Ecto neural progenitor cell (in vitro differentiated cells): ENCODE measurements around the gene ZNF555.

Experiments used
- DNase-seq: peaks from one replicate; pipeline ENCODE4 v3.0.0-alpha.2; 2018; ENCODE audit warnings: low spot score

ZNF555 gene

DNA sequence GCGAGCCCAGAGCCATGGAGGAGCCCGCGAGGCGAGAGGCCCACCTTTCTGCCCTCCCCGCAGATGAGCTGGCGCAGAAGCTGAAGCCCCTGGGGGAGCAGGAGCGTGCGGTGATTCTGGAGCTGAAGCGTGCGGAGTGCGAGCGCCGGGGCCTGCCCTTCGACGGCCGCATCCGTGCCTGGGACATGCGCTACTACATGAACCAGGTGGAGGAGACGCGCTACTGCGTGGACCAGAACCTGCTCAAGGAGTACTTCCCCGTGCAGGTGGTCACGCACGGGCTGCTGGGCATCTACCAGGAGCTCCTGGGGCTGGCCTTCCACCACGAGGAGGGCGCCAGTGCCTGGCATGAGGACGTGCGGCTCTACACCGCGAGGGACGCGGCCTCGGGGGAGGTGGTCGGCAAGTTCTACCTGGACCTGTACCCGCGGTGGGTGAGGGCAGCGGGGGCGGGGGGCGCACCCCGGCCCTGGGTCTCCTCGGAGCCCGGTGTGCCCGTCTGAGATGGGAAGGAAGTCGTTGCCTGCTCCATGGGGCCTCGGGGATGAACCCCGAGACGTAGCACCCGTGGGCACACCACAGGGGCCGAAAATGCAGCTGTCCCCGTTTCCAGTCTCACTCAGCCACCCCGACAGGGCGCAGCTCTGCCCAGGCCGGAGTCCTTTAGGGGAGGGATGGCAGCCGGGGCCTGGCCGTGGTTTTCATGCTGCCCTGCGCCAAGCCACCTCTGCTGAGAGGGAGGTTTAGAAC lies 33.7 kb upstream of the ZNF555 start:
- no peak for DNase-seq

DNA sequence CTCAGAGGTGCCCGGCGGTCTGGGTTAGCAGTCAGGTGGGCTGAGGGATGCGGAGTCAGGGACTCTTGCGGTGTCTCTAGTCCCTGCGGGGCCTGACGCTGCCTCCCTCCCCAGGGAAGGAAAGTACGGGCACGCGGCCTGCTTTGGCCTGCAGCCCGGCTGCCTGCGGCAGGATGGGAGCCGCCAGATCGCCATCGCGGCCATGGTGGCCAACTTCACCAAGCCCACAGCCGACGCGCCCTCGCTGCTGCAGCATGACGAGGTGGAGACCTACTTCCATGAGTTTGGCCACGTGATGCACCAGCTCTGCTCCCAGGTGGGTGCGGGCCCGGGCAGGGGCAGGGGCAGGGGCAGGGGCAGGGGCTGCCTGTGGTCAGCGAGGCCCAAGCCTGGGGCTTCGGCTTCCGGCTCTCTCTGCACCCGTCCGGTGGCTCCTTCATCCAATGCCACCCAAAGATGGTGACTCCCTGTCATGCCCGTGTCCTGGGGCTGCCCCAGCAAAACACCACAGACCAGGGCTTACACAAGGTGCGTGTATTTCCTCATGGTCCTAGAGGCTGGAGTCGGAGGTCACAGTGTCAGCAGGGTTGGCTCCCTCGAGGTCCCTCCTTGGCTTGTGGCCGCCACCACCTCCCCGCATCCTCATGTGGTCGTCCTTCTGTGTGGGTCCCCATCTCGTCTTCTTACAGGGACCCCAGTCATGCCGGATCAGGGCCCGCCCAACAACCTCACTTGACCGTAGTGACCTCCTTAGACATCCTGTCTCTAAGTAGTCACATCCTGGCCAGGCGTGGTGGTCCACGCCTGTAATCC lies 32.9 kb upstream of the ZNF555 start:
- no peak for DNase-seq

DNA sequence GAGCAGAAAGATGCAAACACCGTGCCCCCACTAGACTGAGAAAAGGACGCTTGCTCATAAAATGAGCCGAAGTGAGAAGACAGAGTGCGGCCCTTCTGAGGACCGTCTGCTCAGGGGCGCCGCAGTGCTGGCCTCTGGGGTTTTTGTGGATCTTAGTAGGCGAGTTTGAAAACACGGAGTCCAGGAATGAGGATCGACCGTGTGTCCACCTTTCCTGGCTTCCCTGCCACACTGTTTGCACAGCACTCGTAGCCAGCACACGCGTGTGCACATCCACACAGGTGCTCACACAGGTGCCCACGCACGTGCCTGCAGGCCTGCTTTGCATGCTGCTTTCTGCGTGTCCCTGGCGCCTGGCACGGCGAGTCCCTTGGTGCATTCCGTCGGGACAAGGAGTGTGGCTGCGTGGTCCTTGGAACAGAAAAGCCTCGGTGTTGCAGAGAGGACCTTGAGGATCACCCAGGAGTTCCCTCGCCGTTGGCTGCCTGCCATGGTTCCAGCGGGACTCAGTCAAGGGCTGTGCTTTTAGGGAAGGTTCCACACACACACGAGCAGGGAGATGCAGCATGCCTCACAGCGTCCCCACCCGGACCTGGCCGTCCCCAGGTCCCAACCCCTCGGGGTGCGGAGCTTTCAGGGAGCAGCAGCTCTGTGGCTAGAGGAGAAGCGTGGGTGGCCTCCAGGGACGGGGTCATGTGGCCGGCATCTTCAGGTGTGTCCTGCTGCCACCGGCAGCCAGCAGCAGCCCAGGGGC lies 31.7 kb upstream of the ZNF555 start:
- no peak for DNase-seq

DNA sequence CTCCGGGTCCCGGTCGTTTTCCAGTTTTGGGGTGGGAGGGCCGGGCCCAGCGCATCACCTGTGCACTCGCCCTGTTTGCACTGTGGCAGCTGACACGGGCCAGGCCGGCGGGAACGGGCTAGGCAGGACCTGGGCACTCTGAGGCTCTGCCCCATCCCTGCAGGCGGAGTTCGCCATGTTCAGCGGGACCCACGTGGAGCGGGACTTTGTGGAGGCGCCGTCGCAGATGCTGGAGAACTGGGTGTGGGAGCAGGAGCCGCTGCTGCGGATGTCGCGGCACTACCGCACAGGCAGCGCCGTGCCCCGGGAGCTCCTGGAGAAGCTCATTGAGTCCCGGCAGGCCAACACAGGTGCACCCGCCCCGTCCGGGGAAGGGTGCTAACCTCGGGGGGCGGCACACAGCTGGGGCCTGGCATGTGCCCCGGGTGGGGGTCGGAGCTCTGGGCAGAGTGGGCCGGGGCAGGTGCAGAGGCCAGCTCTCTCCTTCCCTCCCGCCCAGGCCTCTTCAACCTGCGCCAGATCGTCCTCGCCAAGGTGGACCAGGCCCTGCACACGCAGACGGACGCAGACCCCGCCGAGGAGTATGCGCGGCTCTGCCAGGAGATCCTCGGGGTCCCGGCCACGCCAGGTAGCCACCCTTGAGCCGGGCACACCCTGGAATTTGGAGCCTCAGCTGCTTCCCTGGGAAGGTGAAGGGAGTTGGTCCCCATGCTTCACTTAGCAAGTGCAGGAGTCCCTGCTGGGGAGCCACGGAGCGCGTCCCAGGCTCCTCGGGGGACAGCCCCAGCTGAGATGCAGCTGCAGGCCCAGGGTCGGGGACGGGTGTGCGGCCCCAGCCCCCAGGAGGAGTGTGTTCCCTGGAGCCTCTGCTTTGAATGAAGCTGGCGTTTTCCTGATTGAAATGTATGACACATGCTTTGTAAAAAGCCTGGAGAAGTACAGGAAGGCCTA lies 30.9 kb upstream of the ZNF555 start:
- no peak for DNase-seq

DNA sequence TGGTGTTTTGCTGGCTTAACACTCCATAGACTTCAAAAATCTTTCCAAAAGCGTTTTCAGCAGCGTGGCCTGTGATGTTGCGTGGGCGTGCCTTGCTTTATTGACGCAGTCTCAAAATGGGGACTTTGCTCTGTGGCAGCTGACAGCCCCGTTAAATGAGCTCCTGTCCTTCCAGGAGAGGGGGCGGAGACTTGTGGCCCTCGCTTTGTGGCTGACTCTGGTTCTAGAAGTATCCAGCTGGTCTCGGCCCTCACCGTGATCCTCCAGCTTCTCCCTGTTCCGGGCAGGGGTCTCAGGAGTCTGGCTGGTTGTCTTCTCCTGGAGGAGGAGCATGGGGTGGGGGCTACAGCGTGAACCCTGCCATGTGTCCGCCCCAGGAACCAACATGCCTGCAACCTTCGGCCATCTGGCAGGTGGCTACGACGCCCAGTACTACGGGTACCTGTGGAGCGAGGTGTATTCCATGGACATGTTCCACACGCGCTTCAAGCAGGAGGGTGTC lies 30.0 kb upstream of the ZNF555 start:
- DNase-seq: no peak

DNA sequence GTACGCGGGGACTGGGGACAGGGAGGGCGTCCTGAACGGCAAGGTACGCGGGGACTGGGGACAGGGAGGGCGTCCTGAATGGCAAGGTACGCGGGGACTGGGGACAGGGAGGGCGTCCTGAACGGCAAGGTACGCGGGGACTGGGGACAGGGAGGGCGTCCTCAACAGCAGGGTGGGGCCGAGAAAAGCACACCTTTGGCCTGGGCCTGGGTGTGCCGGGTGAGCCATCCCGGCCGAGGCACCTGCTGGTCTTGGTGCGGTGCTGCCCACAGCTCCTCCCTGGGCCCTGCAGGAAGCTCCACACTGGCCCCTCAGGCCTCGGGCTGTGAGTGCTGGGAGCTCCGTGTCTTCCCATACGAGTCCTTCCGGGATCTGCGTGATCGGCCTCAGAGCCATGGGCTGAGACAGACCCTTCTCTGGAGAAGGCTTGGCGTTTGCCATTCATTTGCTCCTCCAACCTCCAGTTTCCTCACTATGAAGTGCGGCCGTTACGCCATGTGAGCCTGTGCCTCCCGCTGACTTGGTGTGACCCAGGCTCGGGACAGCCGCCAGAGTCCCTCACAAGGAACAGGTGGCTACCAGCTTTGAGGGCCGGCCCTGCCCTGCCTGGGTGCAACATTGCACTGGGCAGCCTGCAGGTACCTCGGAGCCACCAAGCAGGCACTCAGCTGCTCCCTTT lies 29.4 kb upstream of the ZNF555 start:
- DNase-seq: no peak

DNA sequence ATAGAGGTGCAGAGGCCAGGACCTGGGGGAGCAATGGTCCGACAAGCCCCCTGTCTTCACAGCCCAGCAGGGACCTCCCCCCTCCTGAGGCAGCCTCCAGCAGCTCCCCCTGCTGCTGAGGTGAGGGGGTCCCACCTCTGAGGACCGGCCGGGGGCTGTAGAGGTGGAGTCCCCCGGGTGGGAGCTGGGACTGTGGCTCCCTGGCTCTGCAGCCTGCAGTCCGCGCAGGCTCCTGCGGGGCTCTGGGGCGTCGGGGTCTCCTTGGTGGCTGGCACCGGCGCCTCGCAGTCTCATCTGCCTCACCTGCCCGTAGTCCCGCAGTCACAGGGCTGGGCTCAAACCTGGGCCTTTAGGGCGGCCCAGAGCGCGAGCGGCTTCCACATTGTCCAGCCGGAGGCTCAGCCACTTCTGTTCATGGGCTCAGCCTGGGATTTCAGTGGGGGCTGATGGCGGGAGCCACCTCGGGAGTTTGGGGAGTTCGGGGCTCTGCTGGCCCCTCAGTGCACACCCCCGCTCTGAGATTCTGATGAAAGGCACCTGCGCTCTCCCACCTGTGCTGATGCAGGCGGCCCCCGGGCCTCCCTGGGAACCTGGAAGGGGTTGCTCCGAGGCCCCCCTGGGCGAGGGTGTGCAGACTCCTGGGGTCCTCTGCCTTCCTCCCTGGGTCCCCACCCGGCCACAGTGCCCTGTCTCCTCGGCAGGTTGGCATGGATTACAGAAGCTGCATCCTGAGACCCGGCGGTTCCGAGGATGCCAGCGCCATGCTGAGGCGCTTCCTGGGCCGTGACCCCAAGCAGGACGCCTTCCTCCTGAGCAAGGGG lies 28.7 kb upstream of the ZNF555 start:
- no peak for DNase-seq

DNA sequence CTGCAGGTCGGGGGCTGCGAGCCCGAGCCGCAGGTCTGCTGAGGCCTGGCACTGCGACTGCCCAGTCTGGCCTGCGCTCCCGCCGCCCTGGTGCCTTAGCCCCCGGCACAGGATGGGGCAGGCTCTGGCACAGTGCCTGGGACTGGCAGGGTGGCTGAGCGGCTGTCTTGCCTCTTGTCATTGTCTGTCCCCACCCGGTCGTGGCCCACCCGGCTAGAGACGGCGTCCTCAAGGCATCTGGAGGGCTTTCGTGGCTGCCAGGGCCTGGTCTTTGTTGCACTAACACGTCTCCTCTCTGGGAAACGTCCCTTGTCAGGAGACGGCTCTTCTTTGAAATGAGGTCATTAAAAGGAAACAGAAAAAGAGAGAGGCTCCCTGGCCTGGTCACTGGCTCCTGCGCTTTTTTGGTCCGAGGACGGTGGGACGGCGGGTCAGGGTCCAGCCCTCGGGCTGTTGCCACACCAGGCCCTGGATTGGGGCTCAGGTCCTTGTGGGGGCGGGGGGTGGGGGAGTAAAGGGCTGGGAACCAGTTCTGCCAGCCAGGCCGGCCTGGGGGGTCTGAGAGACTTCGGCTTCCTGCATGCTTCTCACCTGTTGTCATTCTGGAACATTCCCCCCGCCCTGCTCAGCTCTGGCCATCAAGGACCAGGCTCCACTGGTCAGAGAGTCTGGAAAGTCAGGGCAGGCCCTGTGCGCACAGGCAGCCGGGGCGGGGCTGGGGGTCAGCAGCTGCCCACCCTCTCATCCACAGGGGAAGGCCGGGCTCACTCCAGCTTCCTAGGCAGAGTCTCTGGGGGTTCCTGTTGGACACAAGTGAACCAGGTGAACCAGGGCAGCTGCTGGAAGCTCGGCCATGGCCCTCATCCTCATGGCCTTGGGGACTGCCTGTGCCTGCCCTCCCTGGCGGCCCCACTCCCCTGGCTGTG lies 27.8 kb upstream of the ZNF555 start:
- DNase-seq: no peak

DNA sequence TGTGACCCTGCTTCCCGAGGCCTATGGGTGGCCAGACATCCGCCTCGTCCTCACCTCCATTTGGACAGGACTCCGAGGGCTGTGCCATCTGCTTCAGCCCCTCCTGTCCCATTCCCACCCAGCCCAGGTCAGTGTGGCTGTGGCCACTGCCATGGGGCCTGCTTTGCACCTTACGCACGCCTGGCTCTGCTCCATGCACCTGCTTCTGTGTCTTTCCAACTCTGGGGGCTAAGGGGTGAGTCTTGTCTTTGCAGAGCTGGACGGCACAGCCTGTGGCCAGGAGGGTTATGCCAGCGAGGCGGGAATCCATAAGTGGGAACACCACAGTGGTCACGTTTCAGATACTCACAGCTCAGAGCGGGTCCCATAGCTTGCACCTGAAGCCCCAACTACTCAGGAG lies 26.8 kb upstream of the ZNF555 start:
- no peak for DNase-seq

DNA sequence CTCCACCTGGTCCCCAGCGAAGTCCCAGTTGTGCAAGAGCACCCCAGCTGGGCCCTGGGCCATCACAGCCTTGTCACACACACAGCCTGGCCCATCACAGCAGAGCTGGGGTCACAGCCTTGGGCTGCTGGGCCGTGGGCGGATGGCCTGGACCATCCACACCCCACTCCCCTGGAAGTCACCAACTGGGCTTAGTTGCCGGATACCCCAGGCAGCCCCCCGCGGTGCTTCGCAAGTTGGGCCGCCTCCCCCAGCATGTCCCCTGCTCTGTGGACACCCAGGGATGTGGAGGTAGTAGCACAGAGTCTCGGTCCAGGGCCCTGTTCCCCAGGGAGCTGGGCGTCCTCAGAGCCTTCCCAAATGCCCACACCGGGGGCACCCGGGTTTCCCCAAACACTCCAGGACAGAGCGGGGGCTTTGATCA lies 26.1 kb upstream of the ZNF555 start:
- no peak for DNase-seq

DNA sequence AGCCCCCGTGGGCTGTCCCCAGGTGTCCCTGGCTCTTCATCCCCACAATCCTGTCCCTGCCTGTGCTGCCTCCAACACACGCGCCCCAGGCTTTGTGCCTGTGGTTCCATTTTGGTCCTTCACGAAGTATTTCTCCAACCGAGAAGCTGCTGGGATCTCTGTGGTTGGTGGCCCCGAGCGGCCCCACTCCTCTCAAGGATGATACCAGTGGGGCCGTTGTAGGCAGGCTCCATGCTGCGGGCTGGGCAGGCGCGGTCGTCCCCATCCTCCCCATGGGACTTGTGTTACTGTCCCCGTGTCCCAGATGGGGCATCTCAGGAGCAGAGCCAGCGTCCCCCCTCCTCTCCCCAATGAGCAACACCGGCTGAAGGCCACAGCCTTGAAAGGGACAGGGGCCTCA lies 25.4 kb upstream of the ZNF555 start:
- DNase-seq: no peak

DNA sequence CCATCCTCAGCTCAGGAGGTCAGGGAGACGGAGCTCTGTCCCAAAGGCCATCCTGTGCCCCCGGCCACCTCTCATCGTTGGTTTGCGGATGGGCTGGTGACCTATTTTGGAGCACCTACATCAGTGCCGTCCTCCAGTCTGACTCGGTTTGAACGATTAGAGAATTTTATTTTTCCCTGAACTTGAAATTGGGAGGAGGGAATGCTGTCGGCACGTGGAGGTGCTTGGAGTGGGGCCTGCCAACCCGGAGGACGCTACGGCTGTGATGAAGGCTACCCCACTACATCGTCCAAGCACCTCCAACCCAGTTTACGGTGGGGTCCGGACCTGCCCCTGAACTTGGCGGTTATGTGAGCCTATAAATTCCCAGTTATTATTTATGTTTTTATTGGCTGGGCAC lies 24.6 kb upstream of the ZNF555 start:
- no peak for DNase-seq

DNA sequence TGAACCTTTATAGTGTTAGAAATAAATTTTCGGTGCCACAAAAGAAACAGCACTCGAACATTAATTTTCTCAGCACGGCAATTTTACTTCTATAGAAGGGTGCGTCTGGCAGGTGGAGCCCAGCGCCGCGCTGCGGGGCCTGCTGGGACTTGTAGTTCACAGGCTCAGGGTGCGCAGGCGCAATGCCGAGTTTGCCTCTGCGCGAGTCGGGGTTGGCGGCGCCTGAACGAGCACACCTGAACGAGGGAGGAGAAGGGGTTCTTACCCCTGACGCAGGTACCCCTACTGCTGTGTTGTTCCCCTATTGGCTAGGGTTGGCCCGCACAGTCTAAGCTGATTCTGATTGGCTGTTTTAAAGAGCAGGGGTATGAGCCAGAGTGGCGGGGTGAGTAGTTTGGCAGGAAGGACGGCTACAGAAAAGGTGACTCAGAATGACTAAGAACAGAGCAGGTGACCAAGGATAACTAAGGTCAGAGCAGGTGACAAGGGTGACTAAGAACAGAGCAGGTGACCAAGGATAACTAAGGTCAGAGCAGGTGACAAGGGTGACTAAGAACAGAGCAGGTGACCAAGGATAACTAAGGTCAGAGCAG lies 23.9 kb upstream of the ZNF555 start:
- DNase-seq: peak; percentile 74

DNA sequence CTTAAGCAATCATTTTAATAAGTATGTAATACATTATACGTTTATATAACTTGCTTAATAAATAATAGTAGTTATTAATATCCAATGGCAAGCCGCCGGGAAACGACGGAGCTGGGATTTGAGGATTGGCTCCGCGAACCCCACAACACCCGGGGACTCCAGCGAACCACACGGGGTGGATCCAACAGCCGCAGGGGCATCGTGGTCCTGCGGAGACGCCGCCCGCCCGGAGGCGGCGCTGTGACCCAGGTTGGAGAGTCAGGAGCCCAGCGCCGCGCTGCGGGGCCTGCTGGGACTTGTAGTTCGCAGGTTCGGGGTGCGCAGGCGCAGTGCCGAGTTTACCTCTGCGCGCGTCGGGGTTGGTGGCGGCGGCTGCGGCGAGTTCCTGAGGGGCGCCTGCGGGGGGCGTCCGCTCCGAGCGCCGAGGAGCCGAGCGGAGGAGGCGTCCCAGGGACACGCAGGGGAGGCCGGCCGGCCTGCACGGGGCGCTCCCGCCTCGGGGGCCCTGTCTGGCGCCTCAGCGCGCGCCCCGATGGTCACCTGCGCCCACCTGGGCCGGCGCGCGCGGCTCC lies 21.6 kb upstream of the ZNF555 start, which contains the start of gene ZNF554:
Gene ZNF554, plus strand, starts transcription at position 329 of the 572 bp plus-strand sequence. Its CDS starts 204 bp downstream, at position 533.
- DNase-seq: peak; percentile 99

DNA sequence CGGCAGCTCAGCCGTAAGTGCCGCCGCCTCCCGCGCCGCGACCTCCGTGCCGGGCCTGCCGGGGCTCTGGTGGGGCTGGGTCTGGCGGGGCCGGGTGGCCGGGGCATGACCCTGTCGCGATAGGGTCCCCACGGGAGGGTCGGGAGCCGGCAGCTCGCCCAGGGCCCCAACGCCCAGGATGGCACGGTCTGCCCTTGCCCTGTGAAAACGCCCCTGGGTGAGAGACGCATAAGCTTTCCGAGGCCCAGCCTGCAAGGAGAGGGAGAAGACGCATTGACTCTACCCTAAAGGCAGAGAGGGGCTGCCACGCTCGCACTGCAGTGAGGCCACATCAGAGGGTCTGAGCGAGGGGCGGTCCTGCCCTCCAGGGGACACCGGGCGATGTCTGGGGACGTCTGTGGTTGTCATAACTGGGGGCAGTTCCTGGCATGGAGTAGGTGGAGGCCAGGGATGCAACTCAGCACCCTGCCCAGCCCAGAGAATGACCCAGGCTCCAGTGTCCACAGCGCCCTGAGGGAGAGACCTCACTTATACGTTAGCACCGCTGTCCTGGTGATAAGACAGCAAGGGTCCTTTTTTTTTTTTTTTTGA lies 21.1 kb upstream of the ZNF555 start:
- no peak for DNase-seq

DNA sequence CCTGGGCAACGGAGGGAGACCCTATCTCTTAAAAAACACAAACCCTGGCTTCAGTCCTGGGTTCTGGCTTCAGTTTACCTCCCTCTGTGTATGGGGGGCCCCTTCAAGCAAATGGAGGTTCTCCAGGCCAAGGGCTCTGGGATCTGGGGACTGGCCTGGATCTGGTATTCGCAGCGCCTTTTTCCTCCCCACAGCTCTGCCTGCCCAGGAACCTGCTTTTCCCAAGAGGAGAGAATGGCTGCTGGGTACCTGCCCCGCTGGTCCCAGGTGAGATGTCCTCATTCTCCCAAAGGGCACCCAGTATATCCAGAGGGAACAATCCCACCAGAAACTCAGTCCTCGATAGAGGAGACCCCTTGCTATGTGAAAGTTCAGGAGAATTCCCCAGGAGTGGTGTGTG lies 18.4 kb upstream of the ZNF555 start:
- DNase-seq: no peak

DNA sequence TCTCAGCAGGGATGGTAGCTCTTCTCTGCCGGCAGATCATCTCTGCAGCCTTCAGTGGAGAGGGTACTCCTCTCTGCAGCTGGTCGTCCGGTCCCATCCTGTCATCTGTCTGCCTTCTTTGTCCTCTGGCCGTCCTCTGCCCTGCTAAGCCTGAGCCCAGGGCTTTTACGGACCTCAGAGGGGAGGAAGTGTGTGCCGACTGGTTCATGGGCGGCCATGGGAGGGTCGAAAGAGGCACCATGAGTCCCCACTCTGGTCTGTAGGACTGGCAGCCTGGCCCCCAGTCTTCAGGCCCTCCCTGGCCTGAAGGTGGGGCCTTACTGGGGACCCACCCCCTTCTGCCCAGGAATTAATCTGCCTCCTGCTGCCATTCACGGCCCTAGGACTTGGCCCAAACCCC lies 17.6 kb upstream of the ZNF555 start:
- DNase-seq: no peak

DNA sequence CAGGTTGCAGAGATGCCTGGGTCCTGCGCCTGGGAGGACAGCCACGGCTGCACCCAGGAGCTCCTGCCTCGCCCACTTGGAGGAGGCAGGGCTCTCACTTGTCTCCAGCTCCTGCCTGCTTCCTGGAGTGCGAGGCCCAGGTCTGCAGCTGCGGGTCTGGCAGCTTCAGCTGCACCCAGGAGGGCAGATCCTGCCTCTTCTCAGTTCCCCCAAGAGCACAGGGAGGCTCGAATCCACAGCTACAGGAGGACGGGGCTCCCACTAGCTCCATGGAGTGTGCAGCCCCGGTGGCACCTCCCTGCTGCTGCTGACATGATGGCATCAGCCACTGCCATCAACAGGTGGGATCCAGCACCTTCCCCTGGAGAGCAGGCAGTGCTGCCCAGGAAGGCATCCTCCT lies 17.1 kb upstream of the ZNF555 start:
- no peak for DNase-seq
